HUES6 (cell line): ENCODE measurements around the gene EML4.

Source experiments
- H3K27ac ChIP-seq: 2 replicates; pipeline ENCODE4 v1.7.0; 2013; ENCODE audit warnings: low read depth, mild to moderate bottlenecking, low read length, inconsistent platforms
- H3K27me3 ChIP-seq: 2 replicates; pipeline ENCODE4 v1.6.1; 2013; ENCODE audit warnings: low read length; ENCODE audit not compliant: control insufficient read depth, insufficient read depth
- H3K36me3 ChIP-seq: 2 replicates; pipeline ENCODE4 v1.6.1; 2013; ENCODE audit warnings: low read length; ENCODE audit not compliant: control insufficient read depth, insufficient read depth
- H3K4me1 ChIP-seq: 2 replicates; pipeline ENCODE4 v1.6.1; 2013; ENCODE audit warnings: low read length; ENCODE audit not compliant: control insufficient read depth, insufficient read depth
- H3K4me3 ChIP-seq: 2 replicates; pipeline ENCODE4 v1.5.1; 2013; ENCODE audit warnings: low read depth, low read length
- H3K9ac ChIP-seq: one replicate; pipeline ENCODE4 v1.6.1; 2013; ENCODE audit warnings: mild to moderate bottlenecking, low read length
- H3K9me3 ChIP-seq: 2 replicates; pipeline ENCODE4 v1.6.1; 2013; ENCODE audit warnings: low read depth, low read length; ENCODE audit not compliant: control insufficient read depth, insufficient read depth

EML4 gene

GRCh38 chr2:42324244-42324643 lies 155.1 kb downstream of the EML4 start:
- Histone ChIP-seq H3K36me3 (peaks cover 40% of the 10 kb centered on the region), H3K4me1 (no peaks in the 10 kb centered on the region), H3K4me3 (no peak overlapping the region), H3K27ac (no peak overlapping the region), H3K27me3 (no peaks in the 10 kb centered on the region), H3K9me3 (no peaks in the 10 kb centered on the region), H3K9ac (no peak overlapping the region)

GRCh38 chr2:42324949-42325348 lies 155.8 kb downstream of the EML4 start:
- H3K27ac ChIP-seq, result no peak overlapping the region

GRCh38 chr2:42325609-42326008 lies 156.5 kb downstream of the EML4 start:
- no peak overlapping the region for H3K9ac ChIP-seq

More at GRCh38 chr2:42324949-42325348, 155.8 kb downstream of the EML4 start:
- no peaks in the 10 kb centered on the region for H3K4me1 ChIP-seq
- no peaks in the 10 kb centered on the region for H3K9me3 ChIP-seq
- H3K9ac ChIP-seq, result no peak overlapping the region
- H3K27me3 ChIP-seq, result no peaks in the 10 kb centered on the region
- no peak overlapping the region for H3K4me3 ChIP-seq
- peaks cover 40% of the 10 kb centered on the region for H3K36me3 ChIP-seq

GRCh38 chr2:42327125-42327524 lies 158.0 kb downstream of the EML4 start:
- Histone ChIP-seq H3K36me3 (peaks cover 48% of the 10 kb centered on the region), H3K4me1 (no peaks in the 10 kb centered on the region), H3K27me3 (no peaks in the 10 kb centered on the region), H3K27ac (no peak overlapping the region), H3K4me3 (no peak overlapping the region), H3K9ac (no peak overlapping the region), H3K9me3 (no peaks in the 10 kb centered on the region)

More at GRCh38 chr2:42325609-42326008, 156.5 kb downstream of the EML4 start:
- Histone ChIP-seq H3K4me3 (no peak overlapping the region), H3K9me3 (no peaks in the 10 kb centered on the region), H3K27ac (no peak overlapping the region), H3K27me3 (no peaks in the 10 kb centered on the region), H3K4me1 (no peaks in the 10 kb centered on the region), H3K36me3 (peaks cover 41% of the 10 kb centered on the region)

- no peak overlapping the region for H3K9ac ChIP-seq
- peaks cover 60% of the 10 kb centered on the region for H3K36me3 ChIP-seq
- H3K9me3 ChIP-seq, result no peaks in the 10 kb centered on the region
- no peak overlapping the region for H3K4me3 ChIP-seq
- H3K27ac ChIP-seq, result no peak overlapping the region
- no peaks in the 10 kb centered on the region for H3K4me1 ChIP-seq
- no peaks in the 10 kb centered on the region for H3K27me3 ChIP-seq
Measured at GRCh38 chr2:42328148-42328833, 159.1 kb downstream of the EML4 start.

- no peak overlapping the region for H3K27ac ChIP-seq
- H3K4me1 ChIP-seq, result no peaks in the 10 kb centered on the region
- no peak overlapping the region for H3K4me3 ChIP-seq
- peaks cover 66% of the 10 kb centered on the region for H3K36me3 ChIP-seq
- H3K9me3 ChIP-seq, result no peaks in the 10 kb centered on the region
- no peak overlapping the region for H3K9ac ChIP-seq
- H3K27me3 ChIP-seq, result no peaks in the 10 kb centered on the region
Measured at GRCh38 chr2:42328923-42329322, 159.8 kb downstream of the EML4 start.

- H3K9ac ChIP-seq, result no peak overlapping the region
- H3K27ac ChIP-seq, result no peak overlapping the region
- H3K4me1 ChIP-seq, result no peaks in the 10 kb centered on the region
- no peaks in the 10 kb centered on the region for H3K27me3 ChIP-seq
- H3K4me3 ChIP-seq, result no peak overlapping the region
- peaks cover 69% of the 10 kb centered on the region for H3K36me3 ChIP-seq
- H3K9me3 ChIP-seq, result no peaks in the 10 kb centered on the region
Measured at GRCh38 chr2:42329736-42330135, 160.6 kb downstream of the EML4 start.

GRCh38 chr2:42331569-42332284 lies 162.6 kb downstream of the EML4 start:
- H3K27ac ChIP-seq, result no peak overlapping the region
- H3K36me3 ChIP-seq, result peaks cover 73% of the 10 kb centered on the region

GRCh38 chr2:42332575-42332974 lies 163.4 kb downstream of the EML4 start:
- Histone ChIP-seq H3K27ac (no peak overlapping the region), H3K4me3 (no peak overlapping the region), H3K36me3 (peaks cover 66% of the 10 kb centered on the region), H3K9me3 (no peaks in the 10 kb centered on the region), H3K27me3 (no peaks in the 10 kb centered on the region), H3K9ac (no peak overlapping the region), H3K4me1 (no peaks in the 10 kb centered on the region)

More at GRCh38 chr2:42331569-42332284, 162.6 kb downstream of the EML4 start:
- H3K4me3 ChIP-seq, result no peak overlapping the region
- no peak overlapping the region for H3K9ac ChIP-seq
- no peaks in the 10 kb centered on the region for H3K27me3 ChIP-seq
- H3K9me3 ChIP-seq, result no peaks in the 10 kb centered on the region
- no peaks in the 10 kb centered on the region for H3K4me1 ChIP-seq

- Histone ChIP-seq H3K4me1 (no peaks in the 10 kb centered on the region), H3K27ac (no peak overlapping the region), H3K27me3 (no peaks in the 10 kb centered on the region), H3K9ac (no peak overlapping the region), H3K4me3 (no peak overlapping the region), H3K9me3 (no peaks in the 10 kb centered on the region), H3K36me3 (peaks cover 75% of the 10 kb centered on the region)
Measured at GRCh38 chr2:42333579-42333978, 164.4 kb downstream of the EML4 start.

GRCh38 chr2:42334220-42334619 lies 165.1 kb downstream of the EML4 start:
- Histone ChIP-seq H3K9me3 (no peaks in the 10 kb centered on the region), H3K27me3 (no peaks in the 10 kb centered on the region), H3K9ac (no peak overlapping the region), H3K4me3 (no peak overlapping the region), H3K4me1 (no peaks in the 10 kb centered on the region), H3K27ac (no peak overlapping the region), H3K36me3 (peaks cover 73% of the 10 kb centered on the region)
